ENCODE data around the gene HOXD4.

HOXD4 gene

GRCh38 chr2:176170602-176171305 lies 19.4 kb downstream of the HOXD4 start:
- DNase-seq (ENCODE audit: low spot score): no peak

GRCh38 chr2:176171351-176172006 lies 20.1 kb downstream of the HOXD4 start:
- DNase-seq (ENCODE audit: low spot score): no peak

DNA sequence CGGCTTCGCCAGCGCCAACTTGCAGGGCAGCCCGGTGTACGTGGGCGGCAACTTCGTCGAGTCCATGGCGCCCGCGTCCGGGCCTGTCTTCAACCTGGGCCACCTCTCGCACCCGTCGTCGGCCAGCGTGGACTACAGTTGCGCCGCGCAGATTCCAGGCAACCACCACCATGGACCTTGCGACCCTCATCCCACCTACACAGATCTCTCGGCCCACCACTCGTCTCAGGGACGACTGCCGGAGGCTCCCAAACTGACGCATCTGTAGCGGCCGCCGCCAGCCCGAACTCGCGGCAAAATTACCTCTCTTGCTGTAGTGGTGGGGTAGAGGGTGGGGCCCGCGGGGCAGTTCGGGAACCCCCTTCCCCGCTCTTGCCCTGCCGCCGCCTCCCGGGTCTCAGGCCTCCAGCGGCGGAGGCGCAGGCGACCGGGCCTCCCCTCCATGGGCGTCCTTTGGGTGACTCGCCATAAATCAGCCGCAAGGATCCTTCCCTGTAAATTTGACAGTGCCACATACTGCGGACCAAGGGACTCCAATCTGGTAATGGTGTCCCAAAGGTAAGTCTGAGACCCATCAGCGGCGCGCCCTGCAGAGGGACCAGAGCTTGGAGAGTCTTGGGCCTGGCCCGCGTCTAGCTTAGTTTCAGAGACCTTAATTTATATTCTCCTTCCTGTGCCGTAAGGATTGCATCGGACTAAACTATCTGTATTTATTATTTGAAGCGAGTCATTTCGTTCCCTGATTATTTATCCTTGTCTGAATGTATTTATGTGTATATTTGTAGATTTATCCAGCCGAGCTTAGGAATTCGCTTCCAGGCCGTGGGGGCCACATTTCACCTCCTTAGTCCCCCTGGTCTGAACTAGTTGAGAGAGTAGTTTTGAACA lies 20.9 kb downstream of the HOXD4 start:
- no peak for DNase-seq (ENCODE audit: low spot score)

- DNase-seq (ENCODE audit: low spot score): no peak
Measured at GRCh38 chr2:176172895-176173566, 21.7 kb downstream of the HOXD4 start.

DNA sequence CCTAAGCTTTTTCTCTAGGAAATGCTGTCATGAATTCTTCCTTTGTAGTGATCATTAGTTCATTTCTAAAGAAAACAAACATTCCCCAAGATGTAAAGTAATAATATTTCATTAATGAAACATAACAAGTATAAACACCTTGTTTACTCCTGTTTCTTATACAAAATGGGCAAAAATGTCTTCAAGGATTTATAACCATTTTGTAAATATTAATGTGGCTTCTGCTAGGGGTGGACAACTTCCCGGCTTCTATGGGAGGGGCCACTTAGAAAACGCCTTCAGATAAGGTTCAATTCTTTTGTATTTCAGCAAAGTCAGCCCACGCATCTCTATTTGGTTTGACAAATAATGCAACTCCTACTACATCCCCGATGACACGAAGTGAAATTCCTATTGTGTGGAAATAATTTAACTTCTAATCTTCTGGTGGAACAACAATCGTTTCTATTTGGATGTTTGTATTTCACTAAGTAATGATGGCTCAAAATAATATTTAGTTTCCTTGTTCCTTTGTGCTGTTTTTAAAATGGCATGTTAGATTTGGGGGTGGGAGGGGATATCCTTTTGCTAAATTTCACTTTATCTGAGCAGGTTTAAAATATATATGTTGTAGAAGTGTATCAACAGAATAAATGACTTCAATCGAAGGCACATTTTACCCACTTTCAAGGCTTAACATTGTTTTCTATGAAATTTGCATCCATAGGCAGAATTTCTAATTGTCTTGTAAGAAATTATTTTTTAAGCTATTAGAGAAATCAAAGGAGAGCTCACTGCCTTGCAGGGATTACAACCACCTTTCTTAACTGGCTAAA lies 22.4 kb downstream of the HOXD4 start:
- DNase-seq (ENCODE audit: low spot score): no peak

GRCh38 chr2:176174382-176174823 lies 23.1 kb downstream of the HOXD4 start:
- no peak for DNase-seq (ENCODE audit: low spot score)

GRCh38 chr2:176174824-176175708 lies 23.7 kb downstream of the HOXD4 start:
- DNase-seq (ENCODE audit: low spot score): no peak

- DNase-seq (ENCODE audit: low spot score): no peak
Measured at GRCh38 chr2:176175709-176176607, 24.6 kb downstream of the HOXD4 start.

- no peak for DNase-seq (ENCODE audit: low spot score)
Measured at GRCh38 chr2:176177580-176178037, 26.3 kb downstream of the HOXD4 start.

GRCh38 chr2:176178038-176178756 lies 26.8 kb downstream of the HOXD4 start:
- peak; percentile 47 for DNase-seq (ENCODE audit: low spot score)

DNA sequence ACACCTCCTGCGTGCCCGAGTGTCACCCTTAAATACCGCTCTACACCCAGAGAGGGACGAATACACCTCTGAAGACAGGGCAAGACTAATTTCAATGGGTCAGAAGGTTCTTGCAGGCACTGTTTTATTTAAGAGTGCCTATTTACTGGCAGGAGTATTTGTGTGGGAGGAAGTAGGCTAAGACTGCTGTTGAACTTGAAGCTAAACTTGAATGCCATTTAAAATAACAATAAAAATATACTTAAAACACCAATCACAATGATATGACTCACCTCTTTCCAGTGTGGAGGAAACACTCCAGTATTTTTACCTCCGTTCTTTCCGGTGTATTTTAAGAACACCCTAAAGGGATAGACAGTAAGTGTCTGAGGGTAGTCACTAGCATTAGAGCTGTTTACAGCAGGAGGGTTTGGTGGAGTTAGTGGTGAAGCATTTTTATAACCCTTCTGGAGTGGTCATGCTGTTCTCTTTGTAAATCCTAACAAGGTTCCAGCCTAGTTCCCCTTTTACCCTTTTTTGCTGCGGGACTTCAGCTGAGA lies 27.5 kb downstream of the HOXD4 start:
- DNase-seq (ENCODE audit: low spot score): no peak

DNA sequence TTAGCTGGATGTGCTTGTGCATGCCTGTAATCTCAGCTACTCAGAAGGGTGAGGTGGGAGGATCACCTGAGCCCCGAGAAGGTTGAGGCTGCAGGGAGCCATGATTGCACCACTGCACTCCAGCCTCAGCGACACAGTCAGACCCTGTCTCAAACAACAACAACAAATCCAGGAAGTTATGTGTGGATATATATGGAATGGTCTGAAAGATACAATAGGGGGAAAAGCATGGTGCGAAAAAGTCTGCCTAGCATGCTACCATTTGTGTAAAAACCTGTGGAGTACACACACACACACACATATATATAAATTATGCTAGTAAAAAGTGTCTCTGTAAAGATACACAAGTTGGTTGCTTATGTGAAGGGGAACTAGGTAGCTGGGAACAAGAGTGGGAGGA lies 30.2 kb downstream of the HOXD4 start:
- no peak for DNase-seq (ENCODE audit: low spot score)

- DNase-seq (ENCODE audit: low spot score): no peak
Measured at GRCh38 chr2:176182671-176183070, 31.3 kb downstream of the HOXD4 start.

- no peak for DNase-seq (ENCODE audit: low spot score)
Measured at GRCh38 chr2:176184749-176185148, 33.4 kb downstream of the HOXD4 start.

GRCh38 chr2:176186024-176186423 lies 34.7 kb downstream of the HOXD4 start:
- DNase-seq (ENCODE audit: low spot score): no peak

DNA sequence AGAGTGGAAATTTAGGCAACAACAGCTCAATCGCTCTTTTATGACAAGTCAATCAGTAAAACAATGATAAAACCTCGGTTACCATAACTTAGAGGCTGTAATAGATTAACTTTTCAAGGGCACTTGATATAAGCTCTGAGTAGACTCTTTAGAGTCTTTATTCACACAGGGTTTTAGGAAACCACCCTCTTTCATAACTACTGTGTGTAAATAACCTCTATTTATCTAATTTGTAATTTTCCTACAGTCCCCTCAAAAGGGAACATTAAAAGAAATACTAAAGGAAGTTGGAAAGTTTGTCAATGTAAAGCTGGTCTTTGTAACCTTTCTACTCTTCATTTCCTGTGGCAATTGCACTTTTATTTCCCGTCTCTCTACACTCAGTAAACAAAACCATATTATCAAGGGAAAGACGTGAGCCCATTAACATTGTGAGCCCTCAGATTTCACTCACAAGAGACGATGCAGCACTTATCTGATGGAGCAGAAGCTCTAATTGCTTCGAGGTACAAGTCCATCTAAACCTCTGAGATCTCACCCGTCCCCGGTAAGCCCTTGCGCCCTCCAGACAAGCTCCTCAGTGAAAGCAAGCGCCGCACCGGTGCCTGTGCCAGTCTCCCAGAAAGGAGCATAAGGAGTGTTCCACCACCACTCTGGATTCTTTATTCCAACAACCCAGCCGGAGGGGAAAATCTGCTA lies 36.0 kb downstream of the HOXD4 start:
- DNase-seq (ENCODE audit: low spot score): peak; percentile 22

Data from AG08395 (cell line).